Neuronal stem cell (in vitro differentiated cells): ENCODE measurements around the gene GAPDHS.

Experiments used
- DNase-seq: peaks from one replicate; pipeline ENCODE4 v3.0.0-alpha.2; 2013; ENCODE audit warnings: low spot score
- H2AFZ ChIP-seq: one replicate; pipeline ENCODE4 v1.6.1; 2013; ENCODE audit warnings: mild to moderate bottlenecking, low read length, inconsistent platforms
- H2AK5ac ChIP-seq: 2 replicates; pipeline ENCODE4 v1.6.1; 2013; ENCODE audit warnings: low read depth, mild to moderate bottlenecking, inconsistent platforms, low read length, moderate library complexity, mixed read lengths
- H2BK120ac ChIP-seq: 2 replicates; pipeline ENCODE4 v1.6.1; 2013; ENCODE audit warnings: low read depth, mild to moderate bottlenecking, inconsistent platforms, low read length, moderate library complexity, mixed read lengths
- H2BK12ac ChIP-seq: one replicate; pipeline ENCODE4 v1.6.1; 2013; ENCODE audit warnings: low read length, inconsistent platforms
- H2BK15ac ChIP-seq: 2 replicates; pipeline ENCODE4 v1.6.1; 2013; ENCODE audit warnings: mild to moderate bottlenecking, low read length, inconsistent platforms, mixed read lengths
- H2BK5ac ChIP-seq: one replicate; pipeline ENCODE4 v1.6.1; 2013; ENCODE audit warnings: inconsistent platforms, mild to moderate bottlenecking, low read length, moderate library complexity
- H3K14ac ChIP-seq: one replicate; pipeline ENCODE4 v1.6.1; 2013; ENCODE audit warnings: low read length, inconsistent platforms
- H3K18ac ChIP-seq: 2 replicates; pipeline ENCODE4 v1.6.1; 2013; ENCODE audit warnings: low read length, inconsistent platforms
- H3K23ac ChIP-seq: 2 replicates; pipeline ENCODE4 v1.6.1; 2013; ENCODE audit warnings: low read depth, mild to moderate bottlenecking, mixed read lengths, low read length, inconsistent platforms; ENCODE audit not compliant: poor library complexity
- H3K27ac ChIP-seq: replicated peaks from 3 replicates; pipeline ENCODE4 v1.5.1; 2013; ENCODE audit warnings: low read length, inconsistent platforms
- H3K27me3 ChIP-seq, 3 experiments: 2 replicates each; pipeline ENCODE4 v1.6.1; 2013; ENCODE audit warnings: low read length in 3 of 3, mild to moderate bottlenecking in 2 of 3, inconsistent platforms in 1 of 3, low read depth in 1 of 3, mixed read lengths in 1 of 3, moderate library complexity in 1 of 3; ENCODE audit not compliant: control insufficient read depth in 3 of 3, insufficient read depth in 3 of 3
- H3K36me3 ChIP-seq, 2 donors: replicated peaks in 1 of 2; 2 replicates each; pipeline ENCODE4 v1.6.1; 2013; ENCODE audit warnings: low read length in 2 of 2; ENCODE audit not compliant: control insufficient read depth in 2 of 2, insufficient read depth in 2 of 2
- H3K4ac ChIP-seq: 2 replicates; pipeline ENCODE4 v1.6.1; 2013; ENCODE audit warnings: inconsistent platforms, mild to moderate bottlenecking, low read length, moderate library complexity
- H3K4me1 ChIP-seq, 2 donors: 1 replicate in 1 of 2; 2 replicates in 1 of 2; pipeline ENCODE4 v1.6.1; 2013; ENCODE audit warnings: low read length in 2 of 2, low read depth in 1 of 2; ENCODE audit not compliant: control insufficient read depth in 2 of 2, insufficient read depth in 1 of 2
- H3K4me2 ChIP-seq: one replicate; pipeline ENCODE4 v1.6.1; 2013; ENCODE audit warnings: mild to moderate bottlenecking, low read length, inconsistent platforms; ENCODE audit not compliant: insufficient read depth, poor library complexity, severe bottlenecking
- H3K4me3 ChIP-seq, 2 donors: 2 replicates each; pipeline ENCODE4 v1.5.1; 2013; ENCODE audit warnings: low read length in 2 of 2, mild to moderate bottlenecking in 2 of 2, inconsistent platforms in 1 of 2, moderate library complexity in 1 of 2
- H3K79me1 ChIP-seq: one replicate; pipeline ENCODE4 v1.6.1; 2013; ENCODE audit warnings: low read depth, mild to moderate bottlenecking, inconsistent platforms, low read length, moderate library complexity
- H3K9ac ChIP-seq: one replicate; pipeline ENCODE4 v1.6.1; 2013; ENCODE audit warnings: mild to moderate bottlenecking, low read depth, low read length, inconsistent platforms; ENCODE audit not compliant: poor library complexity
- H3K9me3 ChIP-seq, 2 donors: replicated peaks in 1 of 2; 2 replicates each; pipeline versions ENCODE3 to v1.6.1; 2013; ENCODE audit warnings: low read length in 2 of 2, mild to moderate bottlenecking in 2 of 2, inconsistent platforms in 1 of 2, low read depth in 1 of 2, mixed read lengths in 1 of 2, moderate library complexity in 1 of 2; ENCODE audit not compliant: control insufficient read depth in 2 of 2, insufficient read depth in 1 of 2
- H4K8ac ChIP-seq: one replicate; pipeline ENCODE4 v1.6.1; 2013; ENCODE audit warnings: low read depth, mild to moderate bottlenecking, inconsistent platforms, low read length, moderate library complexity
- H4K91ac ChIP-seq: one replicate; pipeline ENCODE4 v1.6.1; 2013; ENCODE audit warnings: low read length, low read depth, mild to moderate bottlenecking, inconsistent platforms; ENCODE audit not compliant: poor library complexity
- WGBS, 2 donors: extraction: QIAGEN DNeasy Blood & Tissue Kit; methylation state at CpG; one replicate each; pipeline ENCODE4 v1.1.7; 2013; ENCODE audit warnings: missing lambda C conversion rate in 2 of 2, mixed read lengths in 1 of 2; ENCODE audit not compliant: insufficient read length in 2 of 2, insufficient replicate concordance in 1 of 2; ENCODE audit errors: extremely low coverage in 2 of 2; 5-methylcytosine and 5-hydroxymethylcytosine counted together

GAPDHS gene

GRCh38 chr19:35495107-35496064, 37.9 kb upstream of the GAPDHS start:
- Histone ChIP-seq H2BK5ac (no peak overlapping the region), H3K36me3 (peaks cover 0 to 7% of the 10 kb centered on the region in 2 donors), H3K23ac (peak overlapping the region; percentile 1), H3K4ac (no peak overlapping the region), H3K9ac (peak overlapping the region; percentile 51), H3K27ac (no peak overlapping the region), H3K18ac (peak overlapping the region; percentile 72), H3K4me3 (no peak overlapping the region), H2AK5ac (no peak overlapping the region), H4K8ac (no peak overlapping the region), H3K27me3 (peaks cover 0 to 61% (median 0%) of the 10 kb centered on the region in 3 experiments), H4K91ac (no peak overlapping the region), H3K14ac (no peak overlapping the region), H2AFZ (peak overlapping the region; percentile 67), H3K79me1 (no peaks in the 10 kb centered on the region), H2BK12ac (no peak overlapping the region), H3K4me2 (no peak overlapping the region), H2BK120ac (no peak overlapping the region), H2BK15ac (no peak overlapping the region), H3K4me1 (peaks cover 0 to 2% of the 10 kb centered on the region in 2 donors), H3K9me3 (no peaks in the 10 kb centered on the region)
- no CpG with 5 or more reads among the region's 30 CpGs for WGBS, 2 donors
- DNase-seq, result peak; percentile 51

- Histone ChIP-seq H3K4me3 (no peak overlapping the region), H3K9me3 (no peaks in the 10 kb centered on the region), H4K8ac (no peak overlapping the region), H3K4ac (no peak overlapping the region), H4K91ac (no peak overlapping the region), H3K36me3 (peaks cover 0 to 13% of the 10 kb centered on the region in 2 donors), H3K9ac (peak overlapping the region; percentile 14), H3K4me1 (peaks cover 0 to 2% of the 10 kb centered on the region in 2 donors), H3K4me2 (no peak overlapping the region), H3K23ac (no peak overlapping the region), H2AK5ac (no peak overlapping the region), H2BK15ac (no peak overlapping the region), H3K18ac (no peak overlapping the region), H3K27me3 (peaks cover 0 to 64% (median 0%) of the 10 kb centered on the region in 3 experiments), H2BK5ac (no peak overlapping the region), H3K79me1 (peaks cover 4% of the 10 kb centered on the region), H2AFZ (no peak overlapping the region), H2BK12ac (no peak overlapping the region), H3K27ac (no peak overlapping the region), H2BK120ac (no peak overlapping the region), H3K14ac (no peak overlapping the region)
- DNase-seq, result no peak
- no CpG with 5 or more reads among the region's 14 CpGs for WGBS, 2 donors
Observed at GRCh38 chr19:35497406-35497805, 35.9 kb upstream of the GAPDHS start.

DNA sequence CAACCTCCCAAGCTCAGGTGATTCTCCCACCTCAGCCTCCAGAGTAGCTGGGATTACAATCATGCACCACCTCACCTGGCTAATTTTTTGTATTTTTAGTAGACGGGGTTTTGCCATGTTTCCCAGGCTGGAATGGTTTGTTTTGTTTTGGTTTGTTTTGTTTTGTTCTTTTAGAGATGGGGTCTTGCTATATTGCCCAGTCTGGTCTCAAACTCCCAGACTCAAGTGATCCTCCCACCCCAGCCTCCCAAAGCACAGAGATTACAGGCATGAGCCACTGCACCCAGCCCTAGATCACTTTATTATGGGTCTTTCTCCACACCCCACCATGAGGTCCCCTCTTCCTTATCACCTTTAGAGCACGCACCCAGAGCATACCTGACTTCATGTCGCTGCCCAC, 35.0 kb upstream of the GAPDHS start:
- Histone ChIP-seq H3K18ac (no peak overlapping the region), H3K9ac (no peak overlapping the region), H3K9me3 (no peaks in the 10 kb centered on the region), H3K4me2 (no peak overlapping the region), H3K27ac (no peak overlapping the region), H2BK5ac (no peak overlapping the region), H2BK120ac (no peak overlapping the region), H2AK5ac (no peak overlapping the region), H3K79me1 (peaks cover 4% of the 10 kb centered on the region), H3K36me3 (peaks cover 0 to 13% of the 10 kb centered on the region in 2 donors), H3K4me3 (no peak overlapping the region), H3K4me1 (peaks cover 0 to 2% of the 10 kb centered on the region in 2 donors), H2BK15ac (no peak overlapping the region), H4K8ac (no peak overlapping the region), H4K91ac (no peak overlapping the region), H3K14ac (no peak overlapping the region), H3K4ac (no peak overlapping the region), H3K23ac (no peak overlapping the region), H2AFZ (no peak overlapping the region), H2BK12ac (no peak overlapping the region), H3K27me3 (peaks cover 0 to 65% (median 0%) of the 10 kb centered on the region in 3 experiments)
- no CpG with 5 or more reads among the region's 3 CpGs for WGBS, 2 donors
- DNase-seq, result no peak

- H2BK15ac ChIP-seq, result no peak overlapping the region
- no peak overlapping the region for H3K27ac ChIP-seq
- no peak overlapping the region for H2BK5ac ChIP-seq
- H3K36me3 ChIP-seq, result peaks cover 0 to 13% of the 10 kb centered on the region in 2 donors
- H3K18ac ChIP-seq, result no peak overlapping the region
- H3K14ac ChIP-seq, result no peak overlapping the region
- H3K4ac ChIP-seq, result no peak overlapping the region
- H3K79me1 ChIP-seq, result peaks cover 4% of the 10 kb centered on the region
- no peak overlapping the region for H3K9ac ChIP-seq
- WGBS, 2 donors, result no CpG with 5 or more reads among the region's 9 CpGs
- H3K4me1 ChIP-seq, result peaks cover 0 to 2% of the 10 kb centered on the region in 2 donors
- no peak overlapping the region for H2BK12ac ChIP-seq
- H3K23ac ChIP-seq, result no peak overlapping the region
- H3K4me3 ChIP-seq, result no peak overlapping the region
- no peak overlapping the region for H2AFZ ChIP-seq
- H3K9me3 ChIP-seq, result no peaks in the 10 kb centered on the region
- no peak for DNase-seq
- H3K27me3 ChIP-seq, result peaks cover 0 to 64% (median 0%) of the 10 kb centered on the region in 3 experiments
- H2AK5ac ChIP-seq, result no peak overlapping the region
- H2BK120ac ChIP-seq, result no peak overlapping the region
- H4K91ac ChIP-seq, result no peak overlapping the region
- H3K4me2 ChIP-seq, result no peak overlapping the region
- no peak overlapping the region for H4K8ac ChIP-seq
Observed at GRCh38 chr19:35498984-35499527, 34.2 kb upstream of the GAPDHS start.
